SU-DHL-6 (cell line): ENCODE results near the gene CAP1.

Source experiments
- EZH2phosphoT487 ChIP-seq: fragments of 200-600 bp; sonication (generic), shearing (Covaris generic); conservative IDR thresholded peaks from 2 replicates; pipeline ENCODE4 v1.6.1; 2018; ENCODE audit warnings: mild to moderate bottlenecking, antibody characterized with exemption, low read length, moderate library complexity, mixed read lengths
- TF ChIP-seq, protein P1 (sequence below): fragments of 200-600 bp; sonication (generic); IDR thresholded peaks from one replicate; pipeline ENCODE4 v1.5.1; 2017; ENCODE audit warnings: antibody characterized with exemption, mild to moderate bottlenecking, low read length, moderate library complexity; ENCODE audit not compliant: insufficient read depth, poor library complexity, severe bottlenecking

DNA sequence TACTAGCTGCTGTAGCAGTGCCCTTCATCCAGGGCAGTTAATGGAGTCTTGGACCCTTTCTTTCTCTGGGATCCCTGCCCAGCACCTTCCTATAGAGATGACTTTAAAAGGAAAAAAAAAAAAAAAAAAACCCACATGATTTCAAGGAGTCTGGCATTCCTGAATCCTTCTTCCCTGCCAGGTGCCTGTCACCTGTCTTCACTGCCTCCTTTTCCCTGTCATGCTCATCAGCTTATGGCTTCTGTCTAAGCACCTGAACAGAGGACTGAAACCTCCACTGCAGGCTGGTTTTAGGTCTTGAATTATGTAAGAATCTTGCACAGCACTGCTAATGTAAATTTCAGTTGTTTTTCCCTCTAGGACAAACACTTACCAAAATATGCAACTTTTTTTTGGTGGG, 31.6 kb downstream of the CAP1 start:
- TF ChIP-seq, protein P1, sequence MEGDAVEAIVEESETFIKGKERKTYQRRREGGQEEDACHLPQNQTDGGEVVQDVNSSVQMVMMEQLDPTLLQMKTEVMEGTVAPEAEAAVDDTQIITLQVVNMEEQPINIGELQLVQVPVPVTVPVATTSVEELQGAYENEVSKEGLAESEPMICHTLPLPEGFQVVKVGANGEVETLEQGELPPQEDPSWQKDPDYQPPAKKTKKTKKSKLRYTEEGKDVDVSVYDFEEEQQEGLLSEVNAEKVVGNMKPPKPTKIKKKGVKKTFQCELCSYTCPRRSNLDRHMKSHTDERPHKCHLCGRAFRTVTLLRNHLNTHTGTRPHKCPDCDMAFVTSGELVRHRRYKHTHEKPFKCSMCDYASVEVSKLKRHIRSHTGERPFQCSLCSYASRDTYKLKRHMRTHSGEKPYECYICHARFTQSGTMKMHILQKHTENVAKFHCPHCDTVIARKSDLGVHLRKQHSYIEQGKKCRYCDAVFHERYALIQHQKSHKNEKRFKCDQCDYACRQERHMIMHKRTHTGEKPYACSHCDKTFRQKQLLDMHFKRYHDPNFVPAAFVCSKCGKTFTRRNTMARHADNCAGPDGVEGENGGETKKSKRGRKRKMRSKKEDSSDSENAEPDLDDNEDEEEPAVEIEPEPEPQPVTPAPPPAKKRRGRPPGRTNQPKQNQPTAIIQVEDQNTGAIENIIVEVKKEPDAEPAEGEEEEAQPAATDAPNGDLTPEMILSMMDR, result no peak
- no peak for TF ChIP-seq EZH2phosphoT487
